OCI-LY3 (cell line): ENCODE data around the gene CNTNAP4.

Experiments used
- CTCF ChIP-seq: fragments of 200-600, 300-600 bp; sonication (generic); IDR thresholded peaks from 2 replicates; pipeline ENCODE4 v1.5.1; 2014; ENCODE audit warnings: antibody characterized with exemption, low read length, low read depth
- EZH2phosphoT487 ChIP-seq: fragments of 200-600 bp; shearing (Covaris generic); IDR thresholded peaks from 2 replicates; pipeline ENCODE4 v1.6.1; 2018; ENCODE audit warnings: antibody characterized with exemption, mixed run types, low read depth

GRCh38 chr16:76228546-76229146 is 48.6 kb upstream of the CNTNAP4 start:
- TF ChIP-seq CTCF (no peak), EZH2phosphoT487 (no peak)
